Neural cell (in vitro differentiated cells): ENCODE data around the gene NMNAT3. TPM values are rescaled to one million over a fixed set of nuclear protein-coding genes. Genes with fewer than 3 reads are reported as not detected.
A peak's percentile ranks its signal among the peaks of the same experiment; 100 is the strongest.

Source experiments
- H2AFZ ChIP-seq: fragments of 200-600, 300-800 bp; sonication (generic), shearing (Covaris generic); 2 replicates; pipeline ENCODE4 v1.6.0; 2014; ENCODE audit warnings: low read depth, mild to moderate bottlenecking, antibody characterized with exemption, low read length, moderate library complexity
- H3F3A ChIP-seq: fragments of 200-600 bp; shearing (Covaris generic); 2 replicates; pipeline ENCODE4 v1.6.1; 2016; ENCODE audit warnings: mild to moderate bottlenecking, moderate library complexity, mixed read lengths, antibody characterized with exemption, low read length; ENCODE audit not compliant: insufficient read depth, poor library complexity, severe bottlenecking
- H3K27ac ChIP-seq: fragments of 200-600, 300-800 bp; sonication (generic), shearing (Covaris generic); 2 replicates; pipeline ENCODE4 v1.5.1; 2014; ENCODE audit warnings: mild to moderate bottlenecking, low read length, moderate library complexity
- H3K27me3 ChIP-seq: fragments of 300-800, 200-600 bp; sonication (generic), shearing (Covaris generic); 2 replicates; pipeline ENCODE4 v1.6.0; 2014; ENCODE audit warnings: mild to moderate bottlenecking, low read depth, low read length, moderate library complexity; ENCODE audit not compliant: insufficient read depth
- H3K36me3 ChIP-seq: fragments of 300-800, 200-600 bp; sonication (generic), shearing (Covaris generic); 2 replicates; pipeline ENCODE4 v1.5.1; 2014; ENCODE audit warnings: mild to moderate bottlenecking, antibody characterized with exemption, low read length, moderate library complexity; ENCODE audit not compliant: insufficient read depth
- H3K4me2 ChIP-seq: fragments of 300-800, 200-600 bp; sonication (generic), shearing (Covaris generic); 2 replicates; pipeline ENCODE4 v1.6.0; 2014; ENCODE audit warnings: mild to moderate bottlenecking, low read length
- H3K4me3 ChIP-seq: fragments of 300-800, 200-600 bp; sonication (generic), shearing (Covaris generic); 2 replicates; pipeline ENCODE4 v1.5.1; 2014; ENCODE audit warnings: mild to moderate bottlenecking, low read length, moderate library complexity
- H3K79me2 ChIP-seq: fragments of 200-600 bp; shearing (Covaris generic); replicated peaks from 2 replicates; pipeline ENCODE4 v1.6.0; 2014; ENCODE audit warnings: mild to moderate bottlenecking, low read length, moderate library complexity; ENCODE audit not compliant: insufficient read depth
- H3K9ac ChIP-seq: fragments of 300-800, 200-600 bp; sonication (generic), shearing (Covaris generic); 2 replicates; pipeline ENCODE4 v1.6.1; 2016; ENCODE audit warnings: mild to moderate bottlenecking, low read length, mixed read lengths
- H3K9me2 ChIP-seq: fragments of 200-600 bp; shearing (Covaris generic); 2 replicates; pipeline ENCODE4 v1.6.1; 2016; ENCODE audit warnings: mild to moderate bottlenecking, low read length, mixed read lengths; ENCODE audit not compliant: insufficient read depth
- H3K9me3 ChIP-seq: fragments of 200-600, 300-800 bp; sonication (generic), shearing (Covaris generic); 2 replicates; pipeline ENCODE4 v1.6.1; 2016; ENCODE audit warnings: mild to moderate bottlenecking, mixed run types, low read length, moderate library complexity, mixed read lengths
- H4K20me1 ChIP-seq: fragments of 200-600 bp; shearing (Covaris generic); 2 replicates; pipeline ENCODE4 v1.6.1; 2016; ENCODE audit warnings: mild to moderate bottlenecking, mixed run types; ENCODE audit not compliant: insufficient read depth
- CTCF ChIP-seq: fragments of 450-650 bp; IDR thresholded peaks from 2 replicates; pipeline ENCODE4 v1.5.1; 2014; ENCODE audit warnings: antibody characterized with exemption, mild to moderate bottlenecking, moderate library complexity; ENCODE audit not compliant: poor library complexity, severe bottlenecking
- EP300 ChIP-seq: fragments of 450-650 bp; conservative IDR thresholded peaks from 2 replicates; pipeline ENCODE4 v1.6.1; 2014; ENCODE audit warnings: antibody characterized with exemption, mild to moderate bottlenecking, moderate library complexity; ENCODE audit not compliant: poor library complexity, severe bottlenecking
- EZH2 ChIP-seq: fragments of 200-600, 300-800 bp; shearing (Covaris generic), sonication (generic); IDR thresholded peaks from 2 replicates; pipeline ENCODE4 v1.6.1; 2014; ENCODE audit warnings: antibody characterized with exemption, low read length, borderline replicate concordance, mild to moderate bottlenecking; ENCODE audit not compliant: insufficient read depth, poor library complexity, severe bottlenecking
- MXI1 ChIP-seq: fragments of 450-650 bp; conservative IDR thresholded peaks from 2 replicates; pipeline ENCODE4 v1.6.1; 2014; ENCODE audit warnings: antibody characterized with exemption, mild to moderate bottlenecking; ENCODE audit not compliant: poor library complexity, severe bottlenecking
- POLR2AphosphoS5 ChIP-seq: IDR thresholded peaks from 2 replicates; pipeline ENCODE4 v1.6.1; 2012
- RAD21 ChIP-seq: fragments of 450-650 bp; conservative IDR thresholded peaks from 2 replicates; pipeline ENCODE4 v1.6.1; 2014; ENCODE audit warnings: antibody characterized with exemption, mild to moderate bottlenecking, moderate library complexity
- REST ChIP-seq: IDR thresholded peaks from 2 replicates; pipeline ENCODE4 v1.6.1; 2012; ENCODE audit warnings: borderline replicate concordance
- SMC3 ChIP-seq: fragments of 450-650 bp; conservative IDR thresholded peaks from 2 replicates; pipeline ENCODE4 v1.6.1; 2014; ENCODE audit warnings: antibody characterized with exemption, mild to moderate bottlenecking, moderate library complexity; ENCODE audit not compliant: poor library complexity
- TAF1 ChIP-seq: IDR thresholded peaks from 2 replicates; pipeline ENCODE4 v1.6.1; 2012; ENCODE audit warnings: low read depth
- polyA plus RNA-seq: library from polyadenylated mRNA; depleted of rRNA; stranded (reverse); fragments of >200 nt; gene quantifications from 2 replicates; pipeline ENCODE4 v1.2.3, GENCODE V29; 2014

Gene NMNAT3
- polyA plus RNA-seq, 1 donor from 2014 or later, result 2.3 TPM

GRCh38 chr3:139552632-139553365, 125.0 kb downstream of the NMNAT3 start:
- Histone ChIP-seq H3K27me3 (no peaks in the 10 kb centered on the region), H3K27ac (no peak overlapping the region), H3K4me2 (no peak overlapping the region), H4K20me1 (no peaks in the 10 kb centered on the region), H3K4me3 (no peak overlapping the region), H3F3A (no peaks in the 10 kb centered on the region), H3K9me2 (no peaks in the 10 kb centered on the region), H3K9me3 (no peaks in the 10 kb centered on the region), H2AFZ (no peak overlapping the region), H3K36me3 (no peaks in the 10 kb centered on the region), H3K79me2 (no peaks in the 10 kb centered on the region), H3K9ac (no peak overlapping the region)
- TF ChIP-seq RAD21, result no peak
- peak; percentile 29 for TF ChIP-seq CTCF
- TF ChIP-seq TAF1, result no peak

GRCh38 chr3:139548801-139549200, 129.0 kb downstream of the NMNAT3 start:
- H3K36me3 ChIP-seq, result no peaks in the 10 kb centered on the region
- H3K27ac ChIP-seq, result no peak overlapping the region
- no peak overlapping the region for H3K4me2 ChIP-seq
- no peaks in the 10 kb centered on the region for H4K20me1 ChIP-seq
- no peaks in the 10 kb centered on the region for H3K27me3 ChIP-seq
- no peak overlapping the region for H3K4me3 ChIP-seq
- no peaks in the 10 kb centered on the region for H3K9me2 ChIP-seq
- H3K9ac ChIP-seq, result no peak overlapping the region
- no peaks in the 10 kb centered on the region for H3K79me2 ChIP-seq
- no peaks in the 10 kb centered on the region for H3F3A ChIP-seq
- no peak overlapping the region for H2AFZ ChIP-seq
- TF ChIP-seq POLR2AphosphoS5, result no peak
- no peak for TF ChIP-seq REST
- TF ChIP-seq MXI1, result no peak
- TF ChIP-seq SMC3, result no peak
- no peak for TF ChIP-seq RAD21
- TF ChIP-seq EZH2, result no peak
- TF ChIP-seq CTCF, result no peak
- no peak for TF ChIP-seq EP300
- TF ChIP-seq TAF1, result no peak
- no peaks in the 10 kb centered on the region for H3K9me3 ChIP-seq
